ENCODE data around the gene NKPD1.
"Not testable (repeated sequence)": the region's sequence is repeated elsewhere in the genome, so short reads cannot be mapped to it uniquely, and the experiment has no call there.

The NKPD1 gene

GRCh38 chr19:45137179-45137761, 23.5 kb downstream of the NKPD1 start:
- DNase-seq = no peak

DNA sequence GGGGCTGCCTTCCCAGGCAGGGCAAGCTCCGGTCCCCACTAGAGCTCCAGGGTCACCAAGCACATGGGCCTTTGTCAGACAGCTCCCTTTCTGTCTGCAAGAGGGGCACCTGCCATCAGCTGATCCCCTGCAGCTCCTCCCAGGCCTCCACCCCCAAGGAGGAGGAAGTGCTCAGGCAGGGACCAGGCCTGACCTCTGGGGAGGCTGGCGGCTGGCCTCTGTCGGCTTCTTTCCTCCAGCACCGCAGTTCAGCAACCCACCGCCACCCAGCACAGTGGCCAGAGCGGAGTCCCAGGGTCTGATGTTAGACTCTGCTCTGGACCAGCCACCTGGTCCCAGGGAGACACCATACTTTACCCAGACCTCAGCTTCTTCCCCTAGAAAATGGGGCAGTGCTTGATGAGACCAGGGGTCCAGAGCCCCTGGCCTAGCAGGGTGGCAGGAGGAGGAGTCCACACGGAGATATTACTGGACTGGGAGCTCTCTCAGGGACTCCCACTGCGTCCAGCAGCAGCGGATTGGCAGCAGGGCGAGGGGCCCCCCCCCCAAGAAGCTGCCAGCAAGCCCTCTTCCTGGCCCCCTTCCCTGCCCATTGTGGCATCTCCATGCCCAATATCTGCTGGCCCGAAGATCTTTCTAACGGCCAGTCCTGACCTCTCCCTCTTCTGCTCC, 24.1 kb downstream of the NKPD1 start:
- DNase-seq = no peak

DNA sequence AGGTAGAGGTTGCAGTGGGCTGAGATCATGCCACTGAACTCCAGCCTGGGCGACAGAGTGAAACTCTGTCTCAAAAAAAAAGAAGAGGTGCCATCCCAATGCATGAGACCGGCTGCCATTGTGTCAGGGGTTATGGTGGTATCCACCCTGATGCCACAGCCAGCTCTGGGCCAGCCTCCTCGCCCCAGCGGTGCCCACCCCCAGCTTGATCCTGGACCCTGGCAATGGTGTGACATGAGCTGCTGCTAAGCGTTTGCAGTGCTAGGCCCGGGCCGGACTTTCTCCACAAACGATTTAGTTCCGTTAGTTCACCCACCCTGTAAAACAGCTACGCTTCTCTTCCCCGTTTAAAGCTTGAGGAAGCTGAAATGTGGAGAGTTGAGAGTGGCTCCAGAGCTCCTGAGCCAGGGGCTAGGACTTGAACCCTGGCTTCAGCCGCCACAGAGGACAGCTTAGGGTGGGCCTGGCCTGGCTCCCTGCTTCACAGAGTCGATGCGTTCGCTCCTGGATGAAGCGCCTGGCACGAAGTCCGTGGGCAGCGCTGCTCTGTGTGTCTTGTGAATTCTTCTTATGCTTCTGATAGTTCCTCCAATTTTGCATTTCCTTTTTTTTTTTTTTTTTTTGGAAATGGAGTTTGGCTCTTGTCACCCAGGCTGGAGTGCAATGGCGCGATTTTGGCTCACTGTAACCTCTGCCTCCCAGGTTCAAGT, 25.5 kb downstream of the NKPD1 start:
- no peak for DNase-seq

GRCh38 chr19:45133661-45134060, 27.1 kb downstream of the NKPD1 start:
- no peak for DNase-seq

DNA sequence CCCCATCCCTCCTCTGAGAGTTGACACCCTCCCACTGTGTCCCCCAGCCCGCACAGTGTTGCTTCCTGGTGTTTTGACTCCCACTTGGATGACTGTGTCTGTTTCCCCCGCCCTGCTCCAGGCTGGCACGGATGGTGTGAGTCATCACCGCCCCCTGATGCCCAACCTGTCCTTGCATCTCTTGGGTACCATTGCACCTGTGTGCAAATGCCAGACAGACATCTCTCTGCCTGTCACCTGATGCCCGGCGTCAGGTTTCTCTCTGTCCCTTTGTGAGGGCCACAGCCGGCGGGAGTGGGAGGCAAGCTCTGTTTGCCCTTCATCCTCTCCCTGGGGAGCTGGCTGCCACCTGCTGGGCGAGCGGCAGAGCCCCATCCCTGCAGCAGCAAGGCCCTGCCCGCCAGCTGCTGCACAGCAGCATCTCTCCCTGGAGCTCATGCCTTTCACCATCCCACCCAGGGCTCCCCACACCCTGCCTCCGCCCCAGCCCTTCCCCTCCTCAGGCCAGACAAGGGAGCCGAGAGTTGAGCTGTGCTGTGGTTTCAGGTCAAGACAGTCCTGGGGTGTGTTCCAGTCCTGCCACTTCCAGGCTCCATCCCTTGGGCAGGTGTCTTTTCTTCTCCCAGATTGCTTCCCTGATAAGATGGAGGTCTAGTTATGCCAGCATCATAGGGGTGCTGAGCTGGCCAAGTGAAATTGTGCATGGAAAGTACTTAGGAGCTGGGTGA, 29.7 kb downstream of the NKPD1 start:
- peak; percentile 22 to 23 for DNase-seq

- DNase-seq = no peak
These were observed 30.5 kb downstream of the NKPD1 start for GRCh38 chr19:45130236-45130635.

DNA sequence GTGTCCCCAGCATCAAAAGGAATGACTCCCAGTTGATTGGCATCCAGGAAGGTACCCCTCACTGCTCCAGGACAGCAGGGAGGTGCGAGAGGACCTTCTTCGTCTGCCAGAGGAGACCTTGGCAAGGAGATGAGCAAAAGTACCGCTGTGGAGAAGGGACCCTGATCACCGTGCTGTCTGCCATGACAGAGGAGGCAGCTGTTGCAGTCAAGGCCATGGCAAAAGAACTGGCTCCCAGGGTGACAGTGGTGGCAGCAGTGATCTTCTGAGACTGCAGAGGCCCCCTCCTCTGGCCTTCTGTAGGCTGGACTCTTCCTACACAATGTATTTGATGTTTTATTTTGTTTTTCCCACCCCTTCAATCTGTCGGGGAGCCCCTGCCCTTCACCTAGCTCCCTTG, 32.0 kb downstream of the NKPD1 start:
- no peak for DNase-seq

DNA sequence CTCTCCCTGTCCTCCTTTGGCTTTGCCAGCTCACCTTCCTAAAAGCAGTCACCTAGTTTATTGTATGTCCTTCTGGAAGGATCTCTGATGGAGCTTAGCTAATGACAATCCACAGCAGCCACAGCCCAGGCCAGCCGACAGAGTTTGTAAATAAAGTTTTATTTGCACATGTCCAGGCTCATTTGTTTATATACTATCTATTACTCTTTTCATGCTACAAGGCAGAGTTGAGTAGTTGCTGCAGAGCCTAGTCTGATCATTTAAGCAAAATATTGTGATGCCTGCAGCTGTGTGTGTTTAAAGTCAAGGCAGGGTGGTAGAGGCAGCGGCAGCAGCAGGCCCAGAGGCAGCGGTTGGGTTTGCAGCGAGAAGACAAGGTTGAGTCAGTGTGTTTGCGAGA, 32.6 kb downstream of the NKPD1 start:
- no peak for DNase-seq

DNA sequence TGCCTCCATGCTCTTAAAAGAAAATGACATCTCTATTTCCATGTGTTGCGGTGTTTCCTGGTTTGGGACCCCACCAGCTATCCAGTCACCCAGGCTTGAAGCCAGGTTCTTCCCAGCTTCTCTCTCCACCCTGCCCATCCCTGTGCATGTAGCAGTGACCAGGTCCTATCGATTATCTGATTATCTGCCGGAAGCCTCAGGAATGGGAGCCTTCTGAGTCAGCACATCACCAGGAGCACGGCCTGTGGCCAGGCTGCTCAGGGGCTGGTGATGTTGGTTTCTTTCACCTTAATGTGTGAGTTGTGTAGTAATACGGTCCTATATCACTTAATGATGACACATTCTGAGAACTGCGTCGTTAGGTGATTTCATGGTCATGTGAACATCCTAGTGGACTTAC, 34.1 kb downstream of the NKPD1 start:
- no peak for DNase-seq

- DNase-seq = peak; percentile 60 to 63
These were observed 34.7 kb downstream of the NKPD1 start for GRCh38 chr19:45125975-45126493.

- DNase-seq = no peak
These were observed 35.4 kb downstream of the NKPD1 start for GRCh38 chr19:45125360-45125759.

DNA sequence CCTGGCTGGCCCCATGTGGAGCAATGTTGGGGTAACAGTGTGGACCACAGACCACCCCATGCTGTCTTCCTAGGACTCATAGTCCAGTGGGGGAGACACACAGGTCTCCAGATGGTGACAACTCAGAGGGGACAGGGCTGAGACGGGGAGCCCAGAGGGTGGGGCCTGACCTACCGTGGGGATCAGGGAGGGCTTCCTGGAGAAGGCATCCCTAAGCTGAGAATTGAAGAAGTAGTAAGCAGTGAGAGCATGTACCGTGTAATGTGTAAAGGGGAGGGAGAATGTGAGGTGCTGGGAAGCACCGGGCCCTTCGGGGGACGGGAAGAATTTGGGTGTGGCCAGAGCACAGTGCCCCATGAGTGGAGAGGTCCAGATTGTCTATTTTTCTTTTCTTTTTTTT, 36.8 kb downstream of the NKPD1 start:
- no peak for DNase-seq

GRCh38 chr19:45123440-45123850, 37.3 kb downstream of the NKPD1 start:
- no peak for DNase-seq

- DNase-seq = no peak
These were observed 38.0 kb downstream of the NKPD1 start for GRCh38 chr19:45122832-45123231.

DNA sequence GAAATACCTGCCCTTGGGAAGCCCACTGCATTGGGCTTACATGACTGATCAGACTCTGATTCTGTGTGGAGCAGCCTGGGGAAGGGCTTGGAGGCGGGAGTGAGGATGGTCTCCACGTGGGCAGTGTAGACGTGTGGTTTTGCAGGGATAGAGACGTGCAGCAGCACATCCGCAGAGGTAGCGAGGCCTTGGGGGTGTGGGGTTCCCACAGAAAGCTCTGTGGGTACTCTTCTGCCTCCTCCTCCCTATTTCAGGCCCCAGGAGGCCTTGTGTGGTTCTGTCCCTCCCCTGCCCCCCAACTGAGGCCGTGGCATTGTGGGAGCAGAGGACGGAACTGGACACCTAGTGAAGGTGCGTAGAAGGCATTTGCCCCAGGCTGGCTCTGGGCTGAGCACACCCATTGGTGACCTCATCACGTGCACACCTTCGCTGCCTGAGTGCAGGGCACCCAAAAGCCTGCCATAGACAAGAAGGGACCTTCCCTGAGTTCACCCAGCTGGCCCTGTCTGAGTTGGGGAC, 38.9 kb downstream of the NKPD1 start:
- no peak for DNase-seq

GRCh38 chr19:45119582-45119981, 41.2 kb downstream of the NKPD1 start:
- DNase-seq = no peak

- not testable (repeated sequence) for DNase-seq
These were observed 42.0 kb downstream of the NKPD1 start for GRCh38 chr19:45118591-45119355.

GRCh38 chr19:45118106-45118505, 42.7 kb downstream of the NKPD1 start:
- no peak for DNase-seq

- no peak for DNase-seq
These were observed 43.1 kb downstream of the NKPD1 start for GRCh38 chr19:45117671-45118070.

- DNase-seq = peak; percentile 44 to 59
These were observed 43.6 kb downstream of the NKPD1 start for GRCh38 chr19:45117167-45117594.

DNA sequence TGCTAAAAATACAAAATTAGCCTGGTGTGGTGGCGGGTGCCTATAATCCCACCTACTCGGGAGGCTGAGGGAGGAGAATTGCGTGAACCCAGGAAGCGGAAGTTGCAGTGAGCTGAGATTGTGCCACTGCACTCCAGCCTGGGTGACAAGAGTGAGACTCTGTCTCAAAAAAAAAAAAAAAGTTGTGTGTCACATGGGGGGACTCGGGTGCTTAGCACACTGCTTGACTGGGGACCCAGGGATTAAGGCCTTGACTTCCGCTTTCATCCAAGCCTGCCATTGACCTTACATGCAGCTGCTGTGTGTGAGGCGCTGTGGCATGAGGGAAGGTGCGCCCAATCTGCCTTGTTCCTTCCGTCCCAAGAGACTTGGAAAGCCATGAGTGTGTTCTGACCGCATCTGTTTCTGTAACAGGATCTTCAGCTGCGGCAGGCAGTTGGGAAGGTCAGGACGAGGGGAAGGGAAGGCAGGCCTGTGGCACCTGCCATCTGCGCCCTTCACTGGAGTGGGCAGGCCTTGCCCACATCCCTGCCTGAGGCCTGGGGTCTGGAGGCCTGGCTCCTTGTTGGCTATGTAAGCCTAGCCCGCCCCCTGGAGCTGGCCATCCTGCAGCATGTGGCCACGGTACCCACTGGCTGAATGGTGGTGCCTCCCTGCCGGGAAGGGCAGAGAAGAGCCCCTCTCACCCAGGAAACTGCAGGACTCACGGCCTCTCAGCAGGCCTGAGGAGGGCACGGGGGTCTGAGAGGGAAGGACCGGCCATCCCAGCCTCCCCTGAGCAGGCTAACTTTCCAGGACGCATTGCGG, 44.8 kb downstream of the NKPD1 start:
- DNase-seq = no peak

Data from activated CD4-positive, alpha-beta T cell treated with anti-CD3 and anti-CD28 coated beads, Interleukin-2, amount 50 U/mL, for 4 hours (primary cell).